ENCODE data around the gene ATL2. TPM values are rescaled to one million over a fixed set of nuclear protein-coding genes. Genes with fewer than 3 reads are reported as not detected.
"Not testable (repeated sequence)": the region's sequence is repeated elsewhere in the genome, so short reads cannot be mapped to it uniquely, and the experiment has no call there.

ATL2 gene
- total and polyA plus RNA-seq, 7 donors = 19.8 to 98.9 (median 59.2) TPM

GRCh38 chr2:38390947-38391346 is 13.9 kb upstream of the ATL2 start:
- 62 to 73% (median 63%) methylated on average over 3 of the region's 3 CpGs for WGBS, 3 donors
- ATAC-seq (no peak), DNase-seq (no peak)
- intact Hi-C loops (cut with DNase I) = no loop called here
- H3K4me3 ChIP-seq = no peak overlapping the region
- no peaks in the 10 kb centered on the region for H3K4me1 ChIP-seq
- no peak for TF ChIP-seq CTCF (IDR thresholded peaks at IDR 0.05)
- H3K27me3 ChIP-seq (ENCODE audit: insufficient read depth in 3 of 3, low read length in 2 of 3) = no peaks in the 10 kb centered on the region
- H3K27ac ChIP-seq = no peak overlapping the region
- no peaks in the 10 kb centered on the region for H3K36me3 ChIP-seq (ENCODE audit: insufficient read depth in 1 of 2, low read depth in 1 of 2)
- H3K9me3 ChIP-seq = no peaks in the 10 kb centered on the region

- ATAC-seq (no peak), DNase-seq (no peak)
- Histone ChIP-seq H3K9me3 (no peaks in the 10 kb centered on the region), H3K27ac (no peak overlapping the region), H3K27me3 (ENCODE audit: insufficient read depth in 3 of 3, low read length in 2 of 3) (no peaks in the 10 kb centered on the region), H3K4me1 (no peaks in the 10 kb centered on the region), H3K36me3 (ENCODE audit: insufficient read depth in 1 of 2, low read depth in 1 of 2) (no peaks in the 10 kb centered on the region), H3K4me3 (no peak overlapping the region)
- intact Hi-C loops (cut with DNase I) = no loop called here
- TF ChIP-seq CTCF (IDR thresholded peaks at IDR 0.05) = no peak
- WGBS, 3 donors = 82 to 93% (median 83%) methylated on average over 4 of the region's 4 CpGs
Measured at GRCh38 chr2:38387887-38388286, 10.8 kb upstream of the ATL2 start.

- intact Hi-C loops (cut with DNase I) = no loop called here
- Histone ChIP-seq H3K36me3 (ENCODE audit: insufficient read depth in 1 of 2, low read depth in 1 of 2) (no peaks in the 10 kb centered on the region), H3K4me1 (no peaks in the 10 kb centered on the region), H3K4me3 (no peak overlapping the region), H3K27me3 (ENCODE audit: insufficient read depth in 3 of 3, low read length in 2 of 3) (no peaks in the 10 kb centered on the region), H3K9me3 (no peaks in the 10 kb centered on the region), H3K27ac (no peak overlapping the region)
- no peak for ATAC-seq
- DNase-seq = no peak
- WGBS, 3 donors = 76 to 86% (median 79%) methylated on average over 7 of the region's 7 CpGs
- no peak for TF ChIP-seq CTCF (IDR thresholded peaks at IDR 0.05)
Measured at GRCh38 chr2:38386821-38387220, 9.7 kb upstream of the ATL2 start.

GRCh38 chr2:38386377-38386776 is 9.3 kb upstream of the ATL2 start:
- no peaks in the 10 kb centered on the region for H3K4me1 ChIP-seq
- no peak overlapping the region for H3K4me3 ChIP-seq
- H3K9me3 ChIP-seq = no peaks in the 10 kb centered on the region
- WGBS, 3 donors = 68 to 80% (median 76%) methylated on average over 2 of the region's 2 CpGs
- intact Hi-C loops (cut with DNase I) = no loop called here
- no peak overlapping the region for H3K27ac ChIP-seq
- TF ChIP-seq CTCF (IDR thresholded peaks at IDR 0.05) = no peak
- no peaks in the 10 kb centered on the region for H3K27me3 ChIP-seq (ENCODE audit: insufficient read depth in 3 of 3, low read length in 2 of 3)
- no peaks in the 10 kb centered on the region for H3K36me3 ChIP-seq (ENCODE audit: insufficient read depth in 1 of 2, low read depth in 1 of 2)
- DNase-seq (no peak), ATAC-seq (no peak)

GRCh38 chr2:38384338-38384737 is 7.3 kb upstream of the ATL2 start:
- ATAC-seq (no peak), DNase-seq (no peak)
- intact Hi-C loops (cut with DNase I) = no loop called here
- Histone ChIP-seq H3K4me3 (no peak overlapping the region), H3K27me3 (ENCODE audit: insufficient read depth in 3 of 3, low read length in 2 of 3) (no peaks in the 10 kb centered on the region), H3K27ac (no peak overlapping the region), H3K4me1 (no peaks in the 10 kb centered on the region), H3K36me3 (ENCODE audit: insufficient read depth in 1 of 2, low read depth in 1 of 2) (no peaks in the 10 kb centered on the region), H3K9me3 (no peaks in the 10 kb centered on the region)
- 72 to 83% (median 75%) methylated on average over 3 of the region's 3 CpGs for WGBS, 3 donors
- no peak for TF ChIP-seq CTCF (IDR thresholded peaks at IDR 0.05)

GRCh38 chr2:38383741-38384140 is 6.7 kb upstream of the ATL2 start:
- H3K9me3 ChIP-seq; H3K27ac ChIP-seq; DNase-seq; ATAC-seq; intact Hi-C loops (cut with DNase I); H3K36me3 ChIP-seq (ENCODE audit: insufficient read depth in 1 of 2, low read depth in 1 of 2); H3K4me1 ChIP-seq; H3K27me3 ChIP-seq (ENCODE audit: insufficient read depth in 3 of 3, low read length in 2 of 3); H3K4me3 ChIP-seq: not testable (repeated sequence)
- WGBS, 3 donors = 84 to 89% (median 88%) methylated on average over 6 of the region's 6 CpGs
